ENCODE data around the gene LIMCH1.

DNA sequence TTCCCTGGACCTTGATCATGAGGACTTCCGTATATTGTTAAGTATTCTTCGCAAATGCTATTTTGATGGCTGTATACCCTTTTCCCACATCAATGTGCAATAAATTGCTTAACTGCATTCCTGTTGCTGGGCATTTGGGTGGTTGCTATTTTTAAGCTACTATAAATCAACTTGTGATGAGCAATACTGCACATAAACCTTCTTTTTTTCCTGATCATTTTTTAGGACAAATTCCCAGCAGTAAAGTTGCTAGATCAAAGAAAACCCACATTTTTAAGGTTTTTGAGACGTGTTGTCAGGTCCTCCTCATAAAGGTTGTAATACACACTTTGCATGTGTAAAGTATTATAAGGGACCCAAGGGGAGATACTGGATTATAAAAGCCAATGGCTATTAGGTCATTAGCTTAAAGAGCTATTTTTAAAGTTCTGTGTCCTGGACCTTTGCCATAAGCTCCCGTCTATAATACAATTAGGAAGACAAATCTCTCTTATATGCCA is 35.6 kb downstream of the LIMCH1 start:
- TF ChIP-seq, protein P1, sequence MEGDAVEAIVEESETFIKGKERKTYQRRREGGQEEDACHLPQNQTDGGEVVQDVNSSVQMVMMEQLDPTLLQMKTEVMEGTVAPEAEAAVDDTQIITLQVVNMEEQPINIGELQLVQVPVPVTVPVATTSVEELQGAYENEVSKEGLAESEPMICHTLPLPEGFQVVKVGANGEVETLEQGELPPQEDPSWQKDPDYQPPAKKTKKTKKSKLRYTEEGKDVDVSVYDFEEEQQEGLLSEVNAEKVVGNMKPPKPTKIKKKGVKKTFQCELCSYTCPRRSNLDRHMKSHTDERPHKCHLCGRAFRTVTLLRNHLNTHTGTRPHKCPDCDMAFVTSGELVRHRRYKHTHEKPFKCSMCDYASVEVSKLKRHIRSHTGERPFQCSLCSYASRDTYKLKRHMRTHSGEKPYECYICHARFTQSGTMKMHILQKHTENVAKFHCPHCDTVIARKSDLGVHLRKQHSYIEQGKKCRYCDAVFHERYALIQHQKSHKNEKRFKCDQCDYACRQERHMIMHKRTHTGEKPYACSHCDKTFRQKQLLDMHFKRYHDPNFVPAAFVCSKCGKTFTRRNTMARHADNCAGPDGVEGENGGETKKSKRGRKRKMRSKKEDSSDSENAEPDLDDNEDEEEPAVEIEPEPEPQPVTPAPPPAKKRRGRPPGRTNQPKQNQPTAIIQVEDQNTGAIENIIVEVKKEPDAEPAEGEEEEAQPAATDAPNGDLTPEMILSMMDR (IDR thresholded peaks at IDR 0.05; ENCODE audit: low read depth, low read length, poor library complexity, severe bottlenecking): no peak
- TF ChIP-seq EZH2phosphoT487 (IDR thresholded peaks at IDR 0.05; ENCODE audit: borderline replicate concordance, low read length): no peak

Measured in DOHH2 (cell line).